Esophagus (tissue), 2 donors: ENCODE measurements around the gene CEP72. TPM values are rescaled to one million over a fixed set of nuclear protein-coding genes. Genes with fewer than 3 reads are reported as not detected.

Experiments
- H3K27ac ChIP-seq, 2 donors: one replicate each; pipeline ENCODE4 v1.5.1; 2013; ENCODE audit warnings: low read depth in 2 of 2, mild to moderate bottlenecking in 2 of 2, inconsistent platforms in 1 of 2, low read length in 1 of 2, moderate library complexity in 1 of 2
- H3K27me3 ChIP-seq, 2 donors: one replicate each; pipeline ENCODE4 v1.6.1; 2013; ENCODE audit warnings: low read length in 2 of 2, control low read depth in 1 of 2, mild to moderate bottlenecking in 1 of 2; ENCODE audit not compliant: insufficient read depth in 2 of 2, control insufficient read depth in 1 of 2
- H3K36me3 ChIP-seq, 2 donors: one replicate each; pipeline ENCODE4 v1.6.1; 2013; ENCODE audit warnings: low read length in 1 of 2; ENCODE audit not compliant: control insufficient read depth in 2 of 2, insufficient read depth in 2 of 2
- H3K4me1 ChIP-seq, 2 donors: one replicate each; pipeline ENCODE4 v1.6.1; 2013; ENCODE audit warnings: low read length in 1 of 2; ENCODE audit not compliant: control insufficient read depth in 2 of 2, insufficient read depth in 2 of 2
- H3K4me3 ChIP-seq, 2 donors: one replicate each; pipeline ENCODE4 v1.5.1; 2013; ENCODE audit warnings: low read length in 2 of 2, mild to moderate bottlenecking in 2 of 2, low read depth in 1 of 2, moderate library complexity in 1 of 2
- H3K9me3 ChIP-seq, 2 donors: one replicate each; pipeline ENCODE4 v1.6.1; 2013; ENCODE audit warnings: mild to moderate bottlenecking in 2 of 2, low read depth in 1 of 2, low read length in 1 of 2, moderate library complexity in 1 of 2; ENCODE audit not compliant: control insufficient read depth in 2 of 2, insufficient read depth in 1 of 2
- WGBS, 2 donors: extraction: QIAGEN DNeasy Blood & Tissue Kit; methylation state at CpG; one replicate each; pipeline ENCODE4 v1.1.7; 2013; 5-methylcytosine and 5-hydroxymethylcytosine counted together
- polyA plus RNA-seq, 2 donors: library from polyadenylated mRNA; stranded (reverse); fragments of 200-250 nt; gene quantifications; one replicate each; pipeline ENCODE4 v1.2.3, GENCODE V29; 2013
- donor health status: healthy with polysubstance abuse.
- donor health status: Bipolar disorder and iron deficiency.

The CEP72 gene
- polyA plus RNA-seq, 2 donors = 3.1 to 7.0 TPM

GRCh38 chr5:585962-586628 is 26.0 kb upstream of the CEP72 start:
- WGBS, 2 donors = 38 to 42% methylated on average over 9 of the region's 9 CpGs
- Histone ChIP-seq H3K4me3 (no peak overlapping the region), H3K27me3 (peaks cover 0 to 3% of the 10 kb centered on the region in 2 donors)

GRCh38 chr5:586751-587285 is 25.3 kb upstream of the CEP72 start:
- no peak overlapping the region for H3K27ac ChIP-seq
- no peak overlapping the region for H3K4me3 ChIP-seq
- no peaks in the 10 kb centered on the region for H3K36me3 ChIP-seq
- 70 to 72% methylated on average over 9 of the region's 9 CpGs for WGBS, 2 donors
- no peaks in the 10 kb centered on the region for H3K9me3 ChIP-seq
- H3K27me3 ChIP-seq = peaks cover 0 to 3% of the 10 kb centered on the region in 2 donors
- H3K4me1 ChIP-seq = peaks cover 0 to 1% of the 10 kb centered on the region in 2 donors

More at GRCh38 chr5:585962-586628, 26.0 kb upstream of the CEP72 start:
- no peaks in the 10 kb centered on the region for H3K36me3 ChIP-seq
- H3K9me3 ChIP-seq = no peaks in the 10 kb centered on the region
- H3K4me1 ChIP-seq = no peaks in the 10 kb centered on the region
- no peak overlapping the region for H3K27ac ChIP-seq

GRCh38 chr5:587403-587802 is 24.7 kb upstream of the CEP72 start:
- no peak overlapping the region for H3K4me3 ChIP-seq
- peaks cover 0 to 7% of the 10 kb centered on the region in 2 donors for H3K4me1 ChIP-seq
- 71 to 78% methylated on average over 6 of the region's 6 CpGs for WGBS, 2 donors
- H3K27ac ChIP-seq = no peak overlapping the region
- H3K27me3 ChIP-seq = peaks cover 0 to 3% of the 10 kb centered on the region in 2 donors
- H3K9me3 ChIP-seq = no peaks in the 10 kb centered on the region
- H3K36me3 ChIP-seq = no peaks in the 10 kb centered on the region

- H3K9me3 ChIP-seq = no peaks in the 10 kb centered on the region
- H3K4me3 ChIP-seq = no peak overlapping the region
- 66 to 76% methylated on average over 11 of the region's 11 CpGs for WGBS, 2 donors
- H3K27me3 ChIP-seq = peaks cover 0 to 3% of the 10 kb centered on the region in 2 donors
- no peak overlapping the region for H3K27ac ChIP-seq
- H3K36me3 ChIP-seq = no peaks in the 10 kb centered on the region
- peaks cover 0 to 8% of the 10 kb centered on the region in 2 donors for H3K4me1 ChIP-seq
Observed at GRCh38 chr5:588406-588995, 23.6 kb upstream of the CEP72 start.

GRCh38 chr5:589173-589572 is 23.0 kb upstream of the CEP72 start:
- H3K27me3 ChIP-seq = peaks cover 0 to 3% of the 10 kb centered on the region in 2 donors
- no peaks in the 10 kb centered on the region for H3K36me3 ChIP-seq
- no peak overlapping the region for H3K4me3 ChIP-seq
- H3K4me1 ChIP-seq = peaks cover 0 to 8% of the 10 kb centered on the region in 2 donors
- no peaks in the 10 kb centered on the region for H3K9me3 ChIP-seq
- 93 to 100% methylated on average over 1 of the region's 1 CpG for WGBS, 2 donors
- H3K27ac ChIP-seq = no peak overlapping the region

GRCh38 chr5:589588-589987 is 22.6 kb upstream of the CEP72 start:
- Histone ChIP-seq H3K4me1 (peaks cover 0 to 8% of the 10 kb centered on the region in 2 donors), H3K27ac (no peak overlapping the region), H3K36me3 (no peaks in the 10 kb centered on the region), H3K4me3 (no peak overlapping the region), H3K27me3 (peaks cover 0 to 3% of the 10 kb centered on the region in 2 donors), H3K9me3 (no peaks in the 10 kb centered on the region)
- 77 to 81% methylated on average over 1 of the region's 1 CpG for WGBS, 2 donors

GRCh38 chr5:590346-590745 is 21.8 kb upstream of the CEP72 start:
- Histone ChIP-seq H3K4me3 (no peak overlapping the region), H3K27ac (no peak overlapping the region), H3K4me1 (peaks cover 0 to 8% of the 10 kb centered on the region in 2 donors), H3K9me3 (no peaks in the 10 kb centered on the region), H3K36me3 (no peaks in the 10 kb centered on the region), H3K27me3 (peaks cover 0 to 3% of the 10 kb centered on the region in 2 donors)

GRCh38 chr5:591746-592145 is 20.4 kb upstream of the CEP72 start:
- H3K4me1 ChIP-seq = peaks cover 0 to 8% of the 10 kb centered on the region in 2 donors
- no peaks in the 10 kb centered on the region for H3K36me3 ChIP-seq
- peaks cover 0 to 3% of the 10 kb centered on the region in 2 donors for H3K27me3 ChIP-seq
- no peak overlapping the region for H3K4me3 ChIP-seq
- no peaks in the 10 kb centered on the region for H3K9me3 ChIP-seq
- WGBS, 2 donors = 75 to 76% methylated on average over 5 of the region's 5 CpGs
- no peak overlapping the region for H3K27ac ChIP-seq

GRCh38 chr5:592158-592557 is 20.0 kb upstream of the CEP72 start:
- Histone ChIP-seq H3K27ac (no peak overlapping the region), H3K9me3 (no peaks in the 10 kb centered on the region), H3K27me3 (no peaks in the 10 kb centered on the region), H3K36me3 (no peaks in the 10 kb centered on the region), H3K4me1 (peaks cover 0 to 8% of the 10 kb centered on the region in 2 donors), H3K4me3 (no peak overlapping the region)
- 48 to 58% methylated on average over 5 of the region's 5 CpGs for WGBS, 2 donors
